Endodermal cell (in vitro differentiated cells): Measurements from ENCODE around the gene HMGB2. TPM values are rescaled to one million over a fixed set of nuclear protein-coding genes. Genes with fewer than 3 reads are reported as not detected.

Source experiments
- DNase-seq: peaks from one replicate; pipeline ENCODE4 v3.0.0-alpha.2; 2017
- H3K27ac ChIP-seq: 2 replicates; pipeline ENCODE4 v1.5.1; 2013; ENCODE audit warnings: mild to moderate bottlenecking, low read depth, low read length, moderate library complexity
- H3K27me3 ChIP-seq: 2 replicates; pipeline ENCODE4 v1.6.1; 2013; ENCODE audit warnings: mild to moderate bottlenecking, low read length, moderate library complexity; ENCODE audit not compliant: insufficient read depth, control insufficient read depth, poor library complexity, severe bottlenecking
- H3K36me3 ChIP-seq: 2 replicates; pipeline ENCODE4 v1.7.0; 2013; ENCODE audit warnings: mild to moderate bottlenecking, low read length, moderate library complexity; ENCODE audit not compliant: control insufficient read depth, insufficient read depth
- H3K4me1 ChIP-seq: one replicate; pipeline ENCODE4 v1.7.0; 2013; ENCODE audit warnings: low read length; ENCODE audit not compliant: control insufficient read depth, insufficient read depth
- H3K4me3 ChIP-seq: 2 replicates; pipeline ENCODE4 v1.5.1; 2013; ENCODE audit warnings: mild to moderate bottlenecking, low read length, moderate library complexity
- H3K9ac ChIP-seq: 2 replicates; pipeline ENCODE4 v1.6.1; 2013; ENCODE audit warnings: mild to moderate bottlenecking, low read length, moderate library complexity; ENCODE audit not compliant: poor library complexity, severe bottlenecking; ENCODE audit errors: extremely low read depth
- H3K9me3 ChIP-seq: 2 replicates; pipeline ENCODE4 v1.6.1; 2013; ENCODE audit warnings: mild to moderate bottlenecking, low read length, moderate library complexity; ENCODE audit not compliant: control insufficient read depth
- H3K27ac Mint-ChIP-seq: 2 replicates; pipeline ENCODE4 v1.8.0; 2020; ENCODE audit warnings: mixed read lengths
- H3K27me3 Mint-ChIP-seq: 2 replicates; pipeline ENCODE4 v1.8.0; 2021; ENCODE audit warnings: mild to moderate bottlenecking, mixed read lengths; ENCODE audit not compliant: insufficient read depth
- H3K36me3 Mint-ChIP-seq: 2 replicates; pipeline ENCODE4 v1.8.0; 2020; ENCODE audit warnings: low read depth, mixed read lengths
- H3K4me1 Mint-ChIP-seq: 2 replicates; pipeline ENCODE4 v1.8.0; 2020; ENCODE audit warnings: mixed read lengths
- H3K4me3 Mint-ChIP-seq: 2 replicates; pipeline ENCODE4 v1.8.0; 2020; ENCODE audit warnings: mild to moderate bottlenecking, moderate library complexity, mixed read lengths
- H3K9me3 Mint-ChIP-seq: 2 replicates; pipeline ENCODE4 v1.8.0; 2020; ENCODE audit warnings: mild to moderate bottlenecking, mixed read lengths
- CTCF ChIP-seq: fragments of 200-600 bp; sonication (generic); conservative IDR thresholded peaks from 2 replicates; pipeline ENCODE4 v1.5.0; 2021; ENCODE audit warnings: antibody characterized with exemption, mild to moderate bottlenecking
- WGBS, 2 experiments: methylation state at CpG; one replicate each; pipeline versions ENCODE4 v1.1.5 to v1.1.7; 2013; ENCODE audit warnings: missing lambda C conversion rate in 2 of 2, mixed read lengths in 1 of 2; ENCODE audit not compliant: insufficient coverage in 1 of 2, insufficient read length in 1 of 2; 5-methylcytosine and 5-hydroxymethylcytosine counted together
- total RNA-seq, 2 donors: library from RNA; stranded (reverse); fragmentation: NEBNext Ultra II Directional in 1 of 2; extraction: Animal tissue kit (Norgen Biotek cat#: 25700) in 1 of 2; gene quantifications; 2 replicates in 1 of 2; 3 replicates in 1 of 2; pipeline ENCODE4 v1.2.1, GENCODE V29; 2021

Gene HMGB2
- total RNA-seq, 2 donors from 2014 or later, result 236 to 425 TPM

- Histone ChIP-seq H3K9me3 (no peaks in the 10 kb centered on the region), H3K4me3 (no peak overlapping the region), H3K36me3 (peaks cover 46% of the 10 kb centered on the region), H3K9ac (no peak overlapping the region), H3K27me3 (no peaks in the 10 kb centered on the region), H3K4me1 (no peaks in the 10 kb centered on the region), H3K27ac (no peak overlapping the region)
- Mint-ChIP-seq H3K36me3 (peaks cover 12% of the 10 kb centered on the region), H3K4me1 (peaks cover 1% of the 10 kb centered on the region), H3K9me3 (no peaks in the 10 kb centered on the region), H3K4me3 (no peak overlapping the region), H3K27ac (no peak overlapping the region), H3K27me3 (no peaks in the 10 kb centered on the region)
- TF ChIP-seq CTCF, result peak; percentile 79
- peak; percentile 72 for DNase-seq
- 78 to 91% methylated on average over 3 of the region's 3 CpGs for WGBS, 2 experiments
Observed at GRCh38 chr4:173317004-173317403, 17.2 kb downstream of the HMGB2 start.

- Mint-ChIP-seq H3K4me3 (no peak overlapping the region), H3K4me1 (peaks cover 1% of the 10 kb centered on the region), H3K27me3 (no peaks in the 10 kb centered on the region), H3K27ac (no peak overlapping the region), H3K9me3 (no peaks in the 10 kb centered on the region), H3K36me3 (peaks cover 14% of the 10 kb centered on the region)
- Histone ChIP-seq H3K9me3 (no peaks in the 10 kb centered on the region), H3K27ac (no peak overlapping the region), H3K4me1 (no peaks in the 10 kb centered on the region), H3K9ac (no peak overlapping the region), H3K27me3 (no peaks in the 10 kb centered on the region), H3K36me3 (peaks cover 41% of the 10 kb centered on the region), H3K4me3 (no peak overlapping the region)
- no peak for DNase-seq
- no peak for TF ChIP-seq CTCF
- WGBS, 2 experiments, result 92 to 100% methylated on average over 2 of the region's 2 CpGs
Observed at GRCh38 chr4:173316060-173316459, 18.1 kb downstream of the HMGB2 start.

DNA sequence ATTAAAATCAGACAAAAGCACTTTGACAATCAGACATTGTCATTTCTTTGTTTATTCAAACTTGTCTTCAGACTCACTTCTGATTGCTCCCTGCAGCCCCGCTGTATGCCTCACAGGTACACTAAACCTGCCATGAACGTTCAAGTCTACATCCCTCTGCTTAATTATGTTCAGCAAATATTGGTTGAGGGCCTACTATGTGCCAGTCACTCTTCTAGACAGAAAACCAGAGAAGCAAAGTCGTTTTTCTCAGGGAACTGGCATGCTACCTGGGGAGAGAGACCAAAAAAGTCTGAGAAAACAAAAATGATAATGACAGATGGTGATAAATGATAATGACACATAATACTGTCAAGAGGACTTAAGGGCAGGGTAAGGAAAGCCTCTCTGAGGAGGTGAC, 19.4 kb downstream of the HMGB2 start:
- Mint-ChIP-seq H3K36me3 (peaks cover 16% of the 10 kb centered on the region), H3K4me1 (peaks cover 1% of the 10 kb centered on the region), H3K9me3 (no peaks in the 10 kb centered on the region), H3K4me3 (no peak overlapping the region), H3K27ac (no peak overlapping the region), H3K27me3 (no peaks in the 10 kb centered on the region)
- Histone ChIP-seq H3K4me1 (no peaks in the 10 kb centered on the region), H3K27ac (no peak overlapping the region), H3K36me3 (peaks cover 33% of the 10 kb centered on the region), H3K9ac (no peak overlapping the region), H3K27me3 (no peaks in the 10 kb centered on the region), H3K9me3 (no peaks in the 10 kb centered on the region), H3K4me3 (no peak overlapping the region)
- WGBS, 2 experiments, result 89 to 92% methylated on average over 3 of the region's 3 CpGs
- DNase-seq, result no peak
- TF ChIP-seq CTCF, result no peak
